ENCODE results near the gene MYH2.
"Not testable (repeated sequence)": the region's sequence is repeated elsewhere in the genome, so short reads cannot be mapped to it uniquely, and the experiment has no call there.

The MYH2 gene

GRCh38 chr17:10541179-10541578 is 8.3 kb downstream of the MYH2 start:
- not testable (repeated sequence) for H3K36me3 Mint-ChIP-seq; ATAC-seq (replicated peaks); H3K27ac Mint-ChIP-seq; H3K4me1 Mint-ChIP-seq; DNase-seq; H3K4me3 Mint-ChIP-seq; H3K27me3 Mint-ChIP-seq
- peaks cover 3 to 15% of the 10 kb centered on the region in 2 donors for H3K9me3 Mint-ChIP-seq

GRCh38 chr17:10532026-10532425 is 17.4 kb downstream of the MYH2 start:
- no peaks in the 10 kb centered on the region for H3K36me3 Mint-ChIP-seq

GRCh38 chr17:10527419-10527818 is 22.0 kb downstream of the MYH2 start:
- Mint-ChIP-seq H3K9me3 (peaks cover 4 to 6% of the 10 kb centered on the region in 2 donors), H3K4me1 (no peaks in the 10 kb centered on the region), H3K27me3 (peaks cover 20 to 22% of the 10 kb centered on the region in 2 donors), H3K27ac (no peak overlapping the region), H3K36me3 (no peaks in the 10 kb centered on the region), H3K4me3 (no peak overlapping the region)
- no peak for DNase-seq
- ATAC-seq (replicated peaks) = no peak

More at GRCh38 chr17:10532026-10532425, 17.4 kb downstream of the MYH2 start:
- ATAC-seq (replicated peaks) (no peak), DNase-seq (no peak)
- Mint-ChIP-seq H3K9me3 (no peaks in the 10 kb centered on the region), H3K27me3 (peaks cover 14 to 19% of the 10 kb centered on the region in 2 donors), H3K4me1 (no peaks in the 10 kb centered on the region), H3K27ac (no peak overlapping the region), H3K4me3 (no peak overlapping the region)

GRCh38 chr17:10526517-10526916 is 22.9 kb downstream of the MYH2 start:
- Mint-ChIP-seq H3K27me3 (peaks cover 15 to 19% of the 10 kb centered on the region in 2 donors), H3K4me3 (no peak overlapping the region), H3K9me3 (peaks cover 4 to 6% of the 10 kb centered on the region in 2 donors), H3K36me3 (no peaks in the 10 kb centered on the region), H3K27ac (no peak overlapping the region), H3K4me1 (no peaks in the 10 kb centered on the region)
- no peak for DNase-seq
- no peak for ATAC-seq (replicated peaks)

- H3K36me3 Mint-ChIP-seq = no peaks in the 10 kb centered on the region
- DNase-seq = no peak
- H3K4me3 Mint-ChIP-seq = no peak overlapping the region
- no peaks in the 10 kb centered on the region for H3K4me1 Mint-ChIP-seq
- peaks cover 4 to 6% of the 10 kb centered on the region in 2 donors for H3K9me3 Mint-ChIP-seq
- no peak for ATAC-seq (replicated peaks)
- H3K27me3 Mint-ChIP-seq = peaks cover 12 to 15% of the 10 kb centered on the region in 2 donors
- no peak overlapping the region for H3K27ac Mint-ChIP-seq
These were observed 26.4 kb downstream of the MYH2 start for GRCh38 chr17:10523064-10523463.

- peaks cover 4 to 6% of the 10 kb centered on the region in 2 donors for H3K9me3 Mint-ChIP-seq
- H3K36me3 Mint-ChIP-seq = no peaks in the 10 kb centered on the region
- no peak for DNase-seq
- no peak for ATAC-seq (replicated peaks)
- no peak overlapping the region for H3K27ac Mint-ChIP-seq
- H3K27me3 Mint-ChIP-seq = peaks cover 12 to 15% of the 10 kb centered on the region in 2 donors
- no peaks in the 10 kb centered on the region for H3K4me1 Mint-ChIP-seq
- H3K4me3 Mint-ChIP-seq = no peak overlapping the region
These were observed 27.5 kb downstream of the MYH2 start for GRCh38 chr17:10521949-10522348.

- Mint-ChIP-seq H3K4me3 (no peak within 1 kb of the TSS), H3K4me1 (no peaks in the 10 kb centered on the region), H3K9me3 (peaks cover 2 to 4% of the 10 kb centered on the region in 2 donors), H3K27me3 (peaks cover 4 to 11% of the 10 kb centered on the region in 2 donors), H3K36me3 (no peaks in the 10 kb centered on the region), H3K27ac (no peak within 1 kb of the TSS)
- ATAC-seq (replicated peaks) (no peak), DNase-seq (no peak)
These were observed 31.0 kb downstream of the MYH2 start, which contains the start of gene MYH1 for GRCh38 chr17:10518271-10519037. TSS of gene MYH1 (minus strand) at chr17:10518542. CDS start at chr17:10516642, 1,900 bp downstream.

- ATAC-seq (replicated peaks) = no peak
- H3K9me3 Mint-ChIP-seq = no peaks in the 10 kb centered on the region
- H3K27ac Mint-ChIP-seq = no peak overlapping the region
- no peaks in the 10 kb centered on the region for H3K36me3 Mint-ChIP-seq
- DNase-seq = no peak
- H3K4me1 Mint-ChIP-seq = no peaks in the 10 kb centered on the region
- H3K4me3 Mint-ChIP-seq = no peak overlapping the region
- H3K27me3 Mint-ChIP-seq = peaks cover 3 to 11% of the 10 kb centered on the region in 2 donors
These were observed 32.8 kb downstream of the MYH2 start for GRCh38 chr17:10516638-10517037.

GRCh38 chr17:10516065-10516464 is 33.4 kb downstream of the MYH2 start:
- DNase-seq = no peak
- no peak for ATAC-seq (replicated peaks)
- H3K4me1 Mint-ChIP-seq = no peaks in the 10 kb centered on the region
- no peaks in the 10 kb centered on the region for H3K9me3 Mint-ChIP-seq
- no peaks in the 10 kb centered on the region for H3K36me3 Mint-ChIP-seq
- H3K27ac Mint-ChIP-seq = no peak overlapping the region
- peaks cover 6 to 11% of the 10 kb centered on the region in 2 donors for H3K27me3 Mint-ChIP-seq
- no peak overlapping the region for H3K4me3 Mint-ChIP-seq

GRCh38 chr17:10513299-10514067 is 36.0 kb downstream of the MYH2 start:
- Mint-ChIP-seq H3K27ac (no peak overlapping the region), H3K9me3 (no peaks in the 10 kb centered on the region), H3K4me1 (no peaks in the 10 kb centered on the region), H3K27me3 (peaks cover 6% of the 10 kb centered on the region in 2 donors), H3K36me3 (no peaks in the 10 kb centered on the region), H3K4me3 (no peak overlapping the region)
- DNase-seq (no peak), ATAC-seq (replicated peaks) (no peak)

- Mint-ChIP-seq H3K36me3 (no peaks in the 10 kb centered on the region), H3K4me3 (no peak overlapping the region)
- ATAC-seq (replicated peaks) = no peak
These were observed 36.6 kb downstream of the MYH2 start for GRCh38 chr17:10512856-10513255.

GRCh38 chr17:10499950-10500349 is 49.5 kb downstream of the MYH2 start:
- Mint-ChIP-seq H3K9me3 (peaks cover 0 to 2% of the 10 kb centered on the region in 2 donors), H3K27me3 (peaks cover 7 to 10% of the 10 kb centered on the region in 2 donors), H3K4me1 (no peaks in the 10 kb centered on the region), H3K27ac (no peak overlapping the region), H3K36me3 (no peaks in the 10 kb centered on the region), H3K4me3 (no peak overlapping the region)
- no peak for DNase-seq
- no peak for ATAC-seq (replicated peaks)

More at GRCh38 chr17:10512856-10513255, 36.6 kb downstream of the MYH2 start:
- Mint-ChIP-seq H3K9me3 (no peaks in the 10 kb centered on the region), H3K27ac (no peak overlapping the region), H3K27me3 (peaks cover 6% of the 10 kb centered on the region in 2 donors), H3K4me1 (no peaks in the 10 kb centered on the region)
- no peak for DNase-seq

- peaks cover 6 to 16% of the 10 kb centered on the region in 2 donors for H3K27me3 Mint-ChIP-seq
- DNase-seq = no peak
- no peak overlapping the region for H3K27ac Mint-ChIP-seq
- ATAC-seq (replicated peaks) = no peak
- peaks cover 1 to 4% of the 10 kb centered on the region in 2 donors for H3K36me3 Mint-ChIP-seq
- no peaks in the 10 kb centered on the region for H3K4me1 Mint-ChIP-seq
- peaks cover 18 to 28% of the 10 kb centered on the region in 2 donors for H3K9me3 Mint-ChIP-seq
- no peak overlapping the region for H3K4me3 Mint-ChIP-seq
These were observed 57.5 kb downstream of the MYH2 start for GRCh38 chr17:10492004-10492403.

- H3K4me1 Mint-ChIP-seq = no peaks in the 10 kb centered on the region
- peaks cover 0 to 6% of the 10 kb centered on the region in 2 donors for H3K27me3 Mint-ChIP-seq
- ATAC-seq (replicated peaks) (no peak), DNase-seq (no peak)
- H3K27ac Mint-ChIP-seq = no peak overlapping the region
- peaks cover 22 to 25% of the 10 kb centered on the region in 2 donors for H3K9me3 Mint-ChIP-seq
- H3K36me3 Mint-ChIP-seq = peaks cover 1 to 3% of the 10 kb centered on the region in 2 donors
- no peak overlapping the region for H3K4me3 Mint-ChIP-seq
These were observed 67.2 kb downstream of the MYH2 start for GRCh38 chr17:10482252-10482651.

Data from stimulated activated naive B cell treated with anti-CD40 and anti-IgM and Interleukin-4, amounts not matched to agents 10 μg/mL and 1 μg/mL and 100 μg/mL, for 72 hours (primary cell).